Hepatocyte (in vitro differentiated cells): Measurements from ENCODE around the gene CAMKMT.

Source experiments
- CTCF ChIP-seq: fragments of 200-600 bp; sonication (generic); IDR thresholded peaks from 2 replicates; pipeline ENCODE4 v1.5.1; 2016; ENCODE audit warnings: antibody characterized with exemption, mild to moderate bottlenecking; ENCODE audit not compliant: poor library complexity
- EZH2 ChIP-seq: fragments of 200-600 bp; sonication (generic); IDR thresholded peaks from 2 replicates; pipeline ENCODE4 v1.6.1; 2016; ENCODE audit warnings: antibody characterized with exemption, mild to moderate bottlenecking, borderline replicate concordance
- EZH2phosphoT487 ChIP-seq: fragments of 200-600 bp; sonication (generic); IDR thresholded peaks from one replicate; pipeline ENCODE4 v1.6.1; 2018; ENCODE audit warnings: antibody characterized with exemption, mild to moderate bottlenecking, low read depth, moderate library complexity; ENCODE audit not compliant: unreplicated experiment, severe bottlenecking

GRCh38 chr2:44655401-44655864 is 293.7 kb downstream of the CAMKMT start:
- TF ChIP-seq CTCF = no peak
- no peak for TF ChIP-seq EZH2phosphoT487
- no peak for TF ChIP-seq EZH2
